Astrocyte (in vitro differentiated cells and primary cell): ENCODE data around the gene SSBP2. TPM values are rescaled to one million over a fixed set of nuclear protein-coding genes. Genes with fewer than 3 reads are reported as not detected.
A peak's percentile ranks its signal among the peaks of the same experiment; 100 is the strongest.
"Not testable (repeated sequence)": the region's sequence is repeated elsewhere in the genome, so short reads cannot be mapped to it uniquely, and the experiment has no call there.

Source experiments
- DNase-seq: peaks from one replicate; pipeline ENCODE4 v3.0.0-alpha.2; 2010; ENCODE audit warnings: low read depth
- FAIRE-seq: peaks from 2 replicates; lab custom pipeline; 2011; peaks lifted over from hg19 to GRCh38; lab: Jason Lieb, UNC
- H2AFZ ChIP-seq: 2 replicates; pipeline ENCODE4 v1.6.0; 2012; ENCODE audit warnings: low read depth, low read length, inconsistent platforms
- H3K27ac ChIP-seq: 2 replicates; pipeline ENCODE4 v1.5.1; 2011; ENCODE audit warnings: low read depth, low read length, inconsistent platforms
- H3K27me3 ChIP-seq: 2 replicates; pipeline ENCODE4 v1.6.0; 2011; ENCODE audit warnings: low read length, inconsistent platforms; ENCODE audit not compliant: insufficient read depth
- H3K36me3 ChIP-seq: 2 replicates; pipeline ENCODE4 v1.5.1; 2011; ENCODE audit warnings: low read length, inconsistent platforms; ENCODE audit not compliant: insufficient read depth
- H3K4me1 ChIP-seq: 2 replicates; pipeline ENCODE4 v1.5.1; 2011; ENCODE audit warnings: low read length, inconsistent platforms; ENCODE audit not compliant: insufficient read depth
- H3K4me2 ChIP-seq: 2 replicates; pipeline ENCODE4 v1.6.0; 2012; ENCODE audit warnings: low read length, inconsistent platforms
- H3K4me3 ChIP-seq: 2 replicates; pipeline ENCODE4 v1.5.1; 2011; ENCODE audit warnings: low read depth, mild to moderate bottlenecking, low read length, inconsistent platforms; ENCODE audit not compliant: insufficient read depth
- H3K79me2 ChIP-seq: 2 replicates; pipeline ENCODE4 v1.6.0; 2012; ENCODE audit warnings: mild to moderate bottlenecking, low read length, inconsistent platforms; ENCODE audit not compliant: insufficient read depth
- H3K9ac ChIP-seq: 2 replicates; pipeline ENCODE4 v1.6.0; 2012; ENCODE audit warnings: mild to moderate bottlenecking, low read length, inconsistent platforms
- H3K9me3 ChIP-seq: 2 replicates; pipeline ENCODE4 v1.5.1; 2012; ENCODE audit warnings: low read depth, mild to moderate bottlenecking, low read length, inconsistent platforms; ENCODE audit not compliant: insufficient read depth
- H4K20me1 ChIP-seq: 2 replicates; pipeline ENCODE4 v1.6.0; 2012; ENCODE audit warnings: low read length, inconsistent platforms; ENCODE audit not compliant: insufficient read depth
- H3K27ac Mint-ChIP-seq: one replicate; pipeline ENCODE4 v1.8.0; 2021; ENCODE audit warnings: mild to moderate bottlenecking, mixed read lengths; ENCODE audit not compliant: unreplicated experiment
- H3K27me3 Mint-ChIP-seq: one replicate; pipeline ENCODE4 v1.8.0; 2021; ENCODE audit warnings: low read depth, mixed read lengths; ENCODE audit not compliant: unreplicated experiment
- H3K36me3 Mint-ChIP-seq: one replicate; pipeline ENCODE4 v1.8.0; 2021; ENCODE audit warnings: low read depth, mixed read lengths; ENCODE audit not compliant: unreplicated experiment
- H3K4me1 Mint-ChIP-seq: one replicate; pipeline ENCODE4 v1.8.0; 2021; ENCODE audit warnings: low read depth, mixed read lengths; ENCODE audit not compliant: unreplicated experiment
- H3K4me3 Mint-ChIP-seq: one replicate; pipeline ENCODE4 v1.8.0; 2021; ENCODE audit warnings: mild to moderate bottlenecking, moderate library complexity, mixed read lengths; ENCODE audit not compliant: unreplicated experiment
- H3K9me3 Mint-ChIP-seq: one replicate; pipeline ENCODE4 v1.8.0; 2021; ENCODE audit warnings: mild to moderate bottlenecking, mixed read lengths; ENCODE audit not compliant: unreplicated experiment
- CTCF ChIP-seq: IDR thresholded peaks from 2 replicates; pipeline ENCODE4 v1.5.1; 2011; ENCODE audit warnings: low read depth, mild to moderate bottlenecking, inconsistent platforms, low read length, moderate library complexity; ENCODE audit not compliant: insufficient read depth
- EZH2 ChIP-seq: IDR thresholded peaks from 2 replicates; pipeline ENCODE4 v1.6.1; 2012; ENCODE audit warnings: mild to moderate bottlenecking, low read length, inconsistent platforms; ENCODE audit not compliant: insufficient read depth
- total RNA-seq: library from RNA; stranded (reverse); gene quantifications from 2 replicates; pipeline ENCODE4 v1.2.1, GENCODE V29; 2021

The SSBP2 gene
- total RNA-seq, 1 donor from 2014 or later: 59.8 TPM

- no peak for FAIRE-seq
- H3K9me3 Mint-ChIP-seq: no peaks in the 10 kb centered on the region
- no peaks in the 10 kb centered on the region for H3K36me3 Mint-ChIP-seq
These were observed 262.0 kb downstream of the SSBP2 start for GRCh38 chr5:81488862-81489261.

DNA sequence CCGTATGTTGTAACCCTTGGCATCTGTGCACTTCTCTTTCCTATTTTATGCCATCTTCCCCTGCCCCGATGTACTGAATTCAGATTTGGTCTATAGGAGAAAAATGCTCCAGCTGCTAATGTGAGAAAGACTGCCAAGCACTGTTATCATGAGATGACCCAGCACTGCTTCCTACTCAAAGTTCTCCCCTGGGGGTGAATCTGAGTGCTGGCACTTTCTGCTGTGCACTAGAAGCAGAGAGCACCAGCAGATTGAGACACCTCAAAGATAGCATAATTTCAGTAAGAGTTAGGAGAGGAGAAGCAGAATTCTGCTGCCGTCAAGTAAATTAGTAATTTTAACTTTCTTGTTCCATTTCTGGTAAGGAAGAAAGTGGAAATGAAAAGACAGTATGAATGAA is 264.2 kb downstream of the SSBP2 start:
- Histone ChIP-seq H4K20me1 (no peaks in the 10 kb centered on the region), H3K4me3 (no peak overlapping the region), H3K79me2 (no peaks in the 10 kb centered on the region), H3K4me2 (no peak overlapping the region), H3K27ac (no peak overlapping the region), H2AFZ (no peak overlapping the region), H3K9ac (no peak overlapping the region), H3K36me3 (no peaks in the 10 kb centered on the region), H3K4me1 (no peaks in the 10 kb centered on the region), H3K27me3 (no peaks in the 10 kb centered on the region), H3K9me3 (no peaks in the 10 kb centered on the region)
- Mint-ChIP-seq H3K36me3 (peaks cover 3% of the 10 kb centered on the region), H3K4me3 (no peak overlapping the region), H3K27me3 (no peaks in the 10 kb centered on the region), H3K4me1 (peaks cover 6% of the 10 kb centered on the region), H3K9me3 (no peaks in the 10 kb centered on the region), H3K27ac (no peak overlapping the region)
- no peak for TF ChIP-seq CTCF
- no peak for TF ChIP-seq EZH2
- no peak for DNase-seq
- no peak for FAIRE-seq

More at GRCh38 chr5:81488862-81489261, 262.0 kb downstream of the SSBP2 start:
- H3K27ac Mint-ChIP-seq: no peak overlapping the region
- Histone ChIP-seq H3K4me2 (no peak overlapping the region), H4K20me1 (no peaks in the 10 kb centered on the region), H3K4me3 (no peak overlapping the region), H3K9me3 (no peaks in the 10 kb centered on the region), H3K4me1 (no peaks in the 10 kb centered on the region), H3K9ac (no peak overlapping the region), H3K27me3 (no peaks in the 10 kb centered on the region), H2AFZ (no peak overlapping the region), H3K27ac (no peak overlapping the region), H3K79me2 (no peaks in the 10 kb centered on the region), H3K36me3 (no peaks in the 10 kb centered on the region)
- no peaks in the 10 kb centered on the region for H3K4me1 Mint-ChIP-seq
- TF ChIP-seq EZH2 (no peak), CTCF (no peak)
- DNase-seq: no peak
- no peaks in the 10 kb centered on the region for H3K27me3 Mint-ChIP-seq
- no peak overlapping the region for H3K4me3 Mint-ChIP-seq

DNA sequence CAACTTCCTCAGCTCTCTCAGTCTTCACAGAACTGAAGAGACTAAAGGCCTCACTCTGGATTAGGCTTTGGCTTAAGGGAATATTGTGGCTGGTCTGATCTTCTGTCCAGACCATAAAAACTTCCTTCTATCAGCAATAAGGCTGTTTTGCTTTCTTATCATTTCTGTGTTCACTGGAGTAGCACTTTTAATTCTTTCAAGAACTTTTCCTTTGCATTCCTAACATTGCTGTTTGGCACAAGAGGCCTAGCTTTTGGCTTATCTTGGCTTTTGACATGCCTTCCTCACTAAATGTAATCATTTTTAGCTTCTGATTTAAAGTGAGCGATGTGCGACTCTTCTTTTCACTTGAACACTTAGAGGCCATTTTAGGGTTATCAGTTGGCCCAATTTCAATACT is 268.3 kb downstream of the SSBP2 start:
- Mint-ChIP-seq H3K9me3 (no peaks in the 10 kb centered on the region), H3K27ac (peak overlapping the region; percentile 38), H3K27me3 (no peaks in the 10 kb centered on the region), H3K36me3 (peaks cover 6% of the 10 kb centered on the region), H3K4me3 (no peak overlapping the region), H3K4me1 (peaks cover 6% of the 10 kb centered on the region)
- H4K20me1 ChIP-seq: no peaks in the 10 kb centered on the region
- DNase-seq (peak; percentile 47), FAIRE-seq (no peak)
- no peak overlapping the region for H3K9ac ChIP-seq
- H3K36me3 ChIP-seq: no peaks in the 10 kb centered on the region
- no peaks in the 10 kb centered on the region for H3K9me3 ChIP-seq
- no peak overlapping the region for H2AFZ ChIP-seq
- no peak overlapping the region for H3K4me3 ChIP-seq
- no peak overlapping the region for H3K4me2 ChIP-seq
- no peak overlapping the region for H3K27ac ChIP-seq
- TF ChIP-seq EZH2: no peak
- TF ChIP-seq CTCF: no peak
- H3K4me1 ChIP-seq: no peaks in the 10 kb centered on the region
- no peaks in the 10 kb centered on the region for H3K79me2 ChIP-seq
- H3K27me3 ChIP-seq: no peaks in the 10 kb centered on the region

GRCh38 chr5:81473395-81473794 is 277.5 kb downstream of the SSBP2 start:
- not testable (repeated sequence) for DNase-seq, H3K4me1 ChIP-seq, H4K20me1 ChIP-seq, H3K4me2 ChIP-seq, H3K79me2 ChIP-seq, H2AFZ ChIP-seq, H3K27ac ChIP-seq, H3K9me3 Mint-ChIP-seq, H3K27me3 ChIP-seq, H3K9ac ChIP-seq, H3K27ac Mint-ChIP-seq, H3K36me3 ChIP-seq, FAIRE-seq, H3K27me3 Mint-ChIP-seq, H3K9me3 ChIP-seq, H3K4me1 Mint-ChIP-seq, H3K4me3 ChIP-seq, H3K4me3 Mint-ChIP-seq
- H3K36me3 Mint-ChIP-seq: peaks cover 11% of the 10 kb centered on the region
